ENCODE measurements around the gene SMIM28. TPM values are rescaled to one million over a fixed set of nuclear protein-coding genes. Genes with fewer than 3 reads are reported as not detected.

SMIM28 gene
- total and polyA plus RNA-seq, 9 of the 15 experiments (the other 6 are each of a cell fraction or from before 2014, with no cell fraction given), result not detected

GRCh38 chr6:138424004-138424904 is 46.5 kb downstream of the SMIM28 start (continued):
- peak in 1 of 2 experiments; percentile 33; a peak in 1 of 4 replicates for TF ChIP-seq UBTF (IDR thresholded peaks at IDR 0.05; ENCODE audit: borderline replicate concordance in 1 of 2, low read depth in 2 of 2, low read length in 2 of 2)
- TF ChIP-seq ZBTB33 (CRISPR knock-in tag; IDR thresholded peaks at IDR 0.05), result no peak
- TF ChIP-seq GTF2B (IDR thresholded peaks at IDR 0.05; ENCODE audit: extremely low read depth, insufficient read length), result no peak
- no peak for TF ChIP-seq ZNF79 (CRISPR knock-in tag; IDR thresholded peaks at IDR 0.05; ENCODE audit: low read depth)
- TF ChIP-seq ZNF668 (CRISPR knock-in tag; IDR thresholded peaks at IDR 0.05), result no peak
- no peak for TF ChIP-seq ZNF561 (CRISPR knock-in tag; conservative IDR thresholded peaks at IDR 0.05)
- peak; percentile 16; the same call in 1 of the 2 replicates for TF ChIP-seq CTBP1 (IDR thresholded peaks at IDR 0.05; ENCODE audit: borderline replicate concordance)
- 0 out of 4 replicates have a peak, but pooled peaks of 1 of the 2 experiments have one; percentile 14 for TF ChIP-seq RAD21 (CRISPR knock-in tag; conservative IDR thresholded peaks at IDR 0.05 in 1 of 2, IDR thresholded peaks at IDR 0.05 in 1 of 2)
- TF ChIP-seq THRAP3 (IDR thresholded peaks at IDR 0.05; ENCODE audit: borderline replicate concordance), result no peak
- TF ChIP-seq EP400 (IDR thresholded peaks at IDR 0.05), result no peak
- peak in 1 of 3 experiments; percentile 22; a peak in 1 of 6 replicates for TF ChIP-seq CTCF (IDR thresholded peaks at IDR 0.05 in 2 of 3, conservative IDR thresholded peaks at IDR 0.05 in 1 of 3; ENCODE audit: insufficient read depth in 2 of 3, low read depth in 1 of 3, low read length in 3 of 3)
